ENCODE measurements around the gene MRPL23.

Gene MRPL23

DNA sequence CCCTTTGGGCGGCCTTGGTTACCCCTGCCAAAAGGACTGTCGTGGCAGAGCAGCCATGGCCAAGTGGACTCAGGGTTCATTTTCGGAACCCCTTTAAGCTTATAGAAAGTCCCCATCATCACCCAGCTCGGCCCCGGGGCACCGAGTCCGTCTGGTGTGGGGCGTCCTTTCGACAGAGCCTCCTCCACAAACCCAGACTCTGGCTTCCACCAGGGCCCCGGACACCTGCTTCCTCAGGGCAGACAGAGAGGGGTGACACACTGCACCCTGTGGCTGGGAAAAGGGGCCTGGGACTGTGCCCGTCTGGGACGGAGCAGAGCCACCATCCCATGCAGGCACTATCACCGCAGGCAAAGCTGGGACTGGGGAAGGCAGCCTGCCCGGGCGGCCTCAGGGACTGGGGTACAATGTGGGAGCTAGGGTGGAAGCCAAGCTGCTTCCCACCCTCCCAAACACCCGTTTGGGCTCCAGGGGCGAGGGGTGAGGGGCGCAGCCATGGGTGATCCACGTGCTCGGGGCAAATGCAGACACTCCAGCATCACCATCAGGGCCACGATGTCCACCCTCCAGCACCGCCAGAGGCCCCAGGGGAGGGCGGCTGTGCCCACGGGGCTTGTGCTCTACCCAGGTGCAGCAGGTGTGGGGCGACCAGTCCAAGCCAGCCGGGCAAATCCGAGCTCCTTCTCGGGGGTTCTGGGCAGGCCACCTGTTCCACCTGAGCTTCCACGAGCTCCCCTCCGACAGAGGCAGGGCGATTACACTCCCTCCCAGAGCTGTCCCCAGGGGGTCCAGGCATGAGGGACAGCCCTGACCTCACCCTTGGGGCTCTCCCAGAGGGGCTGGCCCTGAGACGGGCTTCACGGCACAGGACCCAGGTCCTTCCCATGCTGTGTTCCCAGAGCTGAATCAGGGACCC lies 11.7 kb upstream of the MRPL23 start:
- TF ChIP-seq, protein P1, sequence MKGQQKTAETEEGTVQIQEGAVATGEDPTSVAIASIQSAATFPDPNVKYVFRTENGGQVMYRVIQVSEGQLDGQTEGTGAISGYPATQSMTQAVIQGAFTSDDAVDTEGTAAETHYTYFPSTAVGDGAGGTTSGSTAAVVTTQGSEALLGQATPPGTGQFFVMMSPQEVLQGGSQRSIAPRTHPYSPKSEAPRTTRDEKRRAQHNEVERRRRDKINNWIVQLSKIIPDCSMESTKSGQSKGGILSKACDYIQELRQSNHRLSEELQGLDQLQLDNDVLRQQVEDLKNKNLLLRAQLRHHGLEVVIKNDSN (IDR thresholded peaks at IDR 0.05) = no peak
- TF ChIP-seq EGR1 (IDR thresholded peaks at IDR 0.05) = no peak
- TF ChIP-seq FOXM1 (IDR thresholded peaks at IDR 0.05; ENCODE audit: borderline replicate concordance, low read depth) = no peak
- TF ChIP-seq RAD21 (IDR thresholded peaks at IDR 0.05; ENCODE audit: low read depth) = no peak
- no peak for TF ChIP-seq TEAD4 (IDR thresholded peaks at IDR 0.05)
- no peak for TF ChIP-seq TAF1 (IDR thresholded peaks at IDR 0.05; ENCODE audit: low read depth)
- TF ChIP-seq CEBPB (IDR thresholded peaks at IDR 0.05) = no peak
- TF ChIP-seq YY1 (IDR thresholded peaks at IDR 0.05; ENCODE audit: low read depth) = no peak

DNA sequence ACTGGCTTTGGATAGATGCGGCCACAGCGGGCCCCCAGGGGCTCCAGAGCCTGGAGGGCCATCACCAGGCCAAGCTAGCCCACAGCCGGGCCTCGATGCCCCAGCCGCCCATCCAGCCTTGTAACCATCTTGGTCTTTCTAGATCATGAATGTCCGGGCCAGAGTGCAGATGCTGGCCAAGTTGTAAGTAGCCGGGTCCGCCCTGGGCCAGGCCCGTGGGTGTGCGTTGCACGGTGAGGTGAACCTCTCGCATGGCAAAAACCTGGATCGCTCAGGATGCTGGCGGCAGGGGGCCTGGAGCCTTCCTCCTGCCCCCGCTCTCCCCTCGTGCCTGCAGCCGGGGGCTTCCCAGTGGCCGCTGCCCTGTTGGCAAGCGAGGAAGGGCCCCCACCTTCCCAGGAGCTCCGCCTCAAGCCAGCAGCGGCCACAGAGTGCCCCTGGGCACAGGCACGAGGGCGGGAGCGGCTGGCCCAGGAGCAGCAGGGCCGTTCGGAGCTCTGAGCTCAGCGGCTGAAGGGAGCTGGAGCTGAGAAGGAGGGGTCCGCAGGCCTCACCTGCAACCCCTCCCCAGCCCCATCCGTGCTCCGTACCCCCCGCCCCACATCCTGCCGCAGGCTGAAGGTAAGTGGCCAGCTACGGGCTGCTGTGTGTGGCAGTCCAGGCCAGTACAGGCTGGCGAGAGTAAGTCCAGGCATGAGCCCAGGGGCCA lies 10.9 kb upstream of the MRPL23 start:
- TF ChIP-seq TCF12 (IDR thresholded peaks at IDR 0.05; ENCODE audit: low read depth) (no peak), NFIC (IDR thresholded peaks at IDR 0.05) (no peak), TEAD4 (IDR thresholded peaks at IDR 0.05) (no peak), YY1 (IDR thresholded peaks at IDR 0.05; ENCODE audit: low read depth) (no peak), ZBTB7A (IDR thresholded peaks at IDR 0.05; ENCODE audit: low read depth) (no peak), EP300 (IDR thresholded peaks at IDR 0.05; ENCODE audit: borderline replicate concordance) (no peak), FOXM1 (IDR thresholded peaks at IDR 0.05; ENCODE audit: borderline replicate concordance, low read depth) (no peak), CREB1 (IDR thresholded peaks at IDR 0.05; ENCODE audit: low read depth) (no peak), RAD21 (IDR thresholded peaks at IDR 0.05; ENCODE audit: low read depth) (no peak)
- TF ChIP-seq, protein P1 (IDR thresholded peaks at IDR 0.05) = no peak
- TF ChIP-seq, protein P2, sequence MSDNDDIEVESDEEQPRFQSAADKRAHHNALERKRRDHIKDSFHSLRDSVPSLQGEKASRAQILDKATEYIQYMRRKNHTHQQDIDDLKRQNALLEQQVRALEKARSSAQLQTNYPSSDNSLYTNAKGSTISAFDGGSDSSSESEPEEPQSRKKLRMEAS (IDR thresholded peaks at IDR 0.05) = no peak

DNA sequence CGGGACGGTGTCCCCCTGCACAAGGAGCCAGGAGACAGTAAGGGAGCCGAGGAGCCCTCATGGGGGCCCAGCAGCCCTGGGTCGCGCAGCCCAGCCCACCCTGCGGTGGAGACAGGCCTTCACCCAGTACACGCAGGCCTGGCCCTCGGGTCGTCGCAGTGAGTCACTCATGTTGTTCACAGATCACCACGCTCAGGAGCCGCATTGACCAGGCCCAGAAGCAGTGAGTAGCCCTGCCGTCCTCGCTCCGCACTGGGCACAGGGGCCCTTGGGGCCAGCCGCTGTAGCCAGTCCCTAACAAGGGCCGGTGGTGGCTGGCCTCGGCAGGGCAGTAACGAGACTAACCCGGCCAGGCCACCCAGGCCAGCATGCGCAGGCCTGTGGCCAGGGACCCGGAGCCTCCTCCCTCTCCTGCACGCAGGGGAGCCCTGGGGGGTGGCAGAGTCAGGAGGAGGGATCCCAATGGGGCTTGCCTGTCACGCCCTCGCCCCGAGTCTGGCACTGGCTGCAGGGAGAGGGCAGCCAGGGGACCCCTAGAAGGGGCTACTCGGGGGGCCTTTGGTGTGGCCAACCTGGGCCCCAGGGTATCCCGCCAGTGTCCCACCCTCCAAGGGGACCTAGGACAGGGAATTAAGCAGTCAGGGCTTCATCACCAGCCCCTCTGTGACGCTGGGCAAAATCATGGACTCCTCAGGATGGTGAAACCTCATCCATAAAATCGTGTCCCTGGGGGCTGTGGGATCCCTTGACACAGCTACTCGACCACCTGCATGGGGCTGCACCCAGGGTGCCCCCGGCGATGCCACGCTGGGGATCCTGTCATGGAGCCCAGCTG lies 10.1 kb upstream of the MRPL23 start:
- TF ChIP-seq, protein P1 (IDR thresholded peaks at IDR 0.05) = no peak
- no peak for TF ChIP-seq NFIC (IDR thresholded peaks at IDR 0.05)

DNA sequence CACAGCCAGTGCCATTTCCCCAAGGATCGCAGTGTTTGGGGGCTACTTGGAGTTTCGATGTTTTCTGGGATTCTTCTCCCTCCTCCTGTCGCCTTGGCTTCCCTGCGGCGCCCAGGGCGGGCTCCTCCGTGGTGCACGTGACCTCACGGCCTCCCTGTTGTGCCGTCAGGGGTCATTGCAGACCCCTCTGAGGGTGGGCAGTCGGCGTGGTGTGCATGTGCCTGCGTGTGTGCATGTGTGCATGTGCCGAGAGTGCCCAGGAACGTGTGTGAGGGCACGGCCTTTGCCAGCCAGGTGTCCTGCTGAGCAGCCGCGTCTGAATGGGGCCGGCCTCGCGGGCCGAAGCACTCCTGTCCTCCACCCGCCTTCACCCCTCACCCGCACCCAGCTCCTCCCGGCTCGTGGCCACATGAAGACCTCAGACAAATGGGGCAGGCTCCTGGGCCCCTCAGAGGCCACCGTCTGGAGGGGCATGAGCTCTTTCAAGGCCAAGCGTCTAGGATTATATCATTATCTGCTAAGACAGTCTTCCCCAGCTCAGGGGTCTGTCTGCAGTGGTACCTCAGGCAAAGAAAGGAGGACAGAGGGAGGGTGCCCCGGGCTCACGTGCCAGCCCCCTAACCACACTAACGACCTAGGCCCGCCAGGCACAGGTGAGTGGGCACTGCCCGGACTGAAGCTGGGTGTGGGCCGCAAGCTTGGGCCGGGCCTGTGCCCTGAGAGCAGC lies 9.4 kb upstream of the MRPL23 start:
- TF ChIP-seq NFIC (IDR thresholded peaks at IDR 0.05) (no peak), CEBPB (IDR thresholded peaks at IDR 0.05) (no peak), TCF12 (IDR thresholded peaks at IDR 0.05; ENCODE audit: low read depth) (no peak)
- TF ChIP-seq, protein P3, sequence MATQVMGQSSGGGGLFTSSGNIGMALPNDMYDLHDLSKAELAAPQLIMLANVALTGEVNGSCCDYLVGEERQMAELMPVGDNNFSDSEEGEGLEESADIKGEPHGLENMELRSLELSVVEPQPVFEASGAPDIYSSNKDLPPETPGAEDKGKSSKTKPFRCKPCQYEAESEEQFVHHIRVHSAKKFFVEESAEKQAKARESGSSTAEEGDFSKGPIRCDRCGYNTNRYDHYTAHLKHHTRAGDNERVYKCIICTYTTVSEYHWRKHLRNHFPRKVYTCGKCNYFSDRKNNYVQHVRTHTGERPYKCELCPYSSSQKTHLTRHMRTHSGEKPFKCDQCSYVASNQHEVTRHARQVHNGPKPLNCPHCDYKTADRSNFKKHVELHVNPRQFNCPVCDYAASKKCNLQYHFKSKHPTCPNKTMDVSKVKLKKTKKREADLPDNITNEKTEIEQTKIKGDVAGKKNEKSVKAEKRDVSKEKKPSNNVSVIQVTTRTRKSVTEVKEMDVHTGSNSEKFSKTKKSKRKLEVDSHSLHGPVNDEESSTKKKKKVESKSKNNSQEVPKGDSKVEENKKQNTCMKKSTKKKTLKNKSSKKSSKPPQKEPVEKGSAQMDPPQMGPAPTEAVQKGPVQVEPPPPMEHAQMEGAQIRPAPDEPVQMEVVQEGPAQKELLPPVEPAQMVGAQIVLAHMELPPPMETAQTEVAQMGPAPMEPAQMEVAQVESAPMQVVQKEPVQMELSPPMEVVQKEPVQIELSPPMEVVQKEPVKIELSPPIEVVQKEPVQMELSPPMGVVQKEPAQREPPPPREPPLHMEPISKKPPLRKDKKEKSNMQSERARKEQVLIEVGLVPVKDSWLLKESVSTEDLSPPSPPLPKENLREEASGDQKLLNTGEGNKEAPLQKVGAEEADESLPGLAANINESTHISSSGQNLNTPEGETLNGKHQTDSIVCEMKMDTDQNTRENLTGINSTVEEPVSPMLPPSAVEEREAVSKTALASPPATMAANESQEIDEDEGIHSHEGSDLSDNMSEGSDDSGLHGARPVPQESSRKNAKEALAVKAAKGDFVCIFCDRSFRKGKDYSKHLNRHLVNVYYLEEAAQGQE (IDR thresholded peaks at IDR 0.05; ENCODE audit: low read depth) = no peak

DNA sequence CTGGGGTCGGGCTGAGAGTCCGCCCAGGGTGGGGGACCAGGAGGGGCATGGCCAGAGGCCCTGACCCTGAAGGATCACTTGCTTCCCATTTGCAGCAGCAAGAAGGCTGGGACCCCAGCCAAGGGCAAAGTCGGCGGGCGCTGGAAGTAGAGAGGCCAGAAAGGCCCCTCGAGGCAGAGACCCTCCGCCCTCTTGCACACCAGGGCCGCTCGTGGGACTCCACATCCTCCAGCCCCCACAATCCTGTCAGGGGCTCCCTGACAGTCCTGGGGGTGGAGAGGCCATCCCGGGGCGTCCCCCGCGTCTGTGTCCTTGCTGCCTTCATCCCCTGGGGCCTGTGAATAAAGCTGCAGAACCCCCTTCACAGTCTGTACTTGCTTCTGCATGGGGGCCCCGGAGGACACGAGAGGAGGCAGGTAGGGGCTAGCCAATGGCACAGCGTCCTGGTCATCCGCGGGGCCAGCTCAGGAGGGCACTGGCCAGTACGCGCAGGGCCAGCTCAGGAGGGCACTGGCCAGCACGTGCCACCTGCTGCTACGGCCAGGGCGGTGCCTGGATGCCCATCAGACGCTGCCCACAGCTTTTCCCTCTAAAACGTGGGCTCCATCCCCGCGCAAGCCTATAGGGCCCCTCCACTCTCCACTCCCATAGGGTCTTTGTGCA lies 8.7 kb upstream of the MRPL23 start:
- no peak for TF ChIP-seq YY1 (IDR thresholded peaks at IDR 0.05; ENCODE audit: low read depth)

DNA sequence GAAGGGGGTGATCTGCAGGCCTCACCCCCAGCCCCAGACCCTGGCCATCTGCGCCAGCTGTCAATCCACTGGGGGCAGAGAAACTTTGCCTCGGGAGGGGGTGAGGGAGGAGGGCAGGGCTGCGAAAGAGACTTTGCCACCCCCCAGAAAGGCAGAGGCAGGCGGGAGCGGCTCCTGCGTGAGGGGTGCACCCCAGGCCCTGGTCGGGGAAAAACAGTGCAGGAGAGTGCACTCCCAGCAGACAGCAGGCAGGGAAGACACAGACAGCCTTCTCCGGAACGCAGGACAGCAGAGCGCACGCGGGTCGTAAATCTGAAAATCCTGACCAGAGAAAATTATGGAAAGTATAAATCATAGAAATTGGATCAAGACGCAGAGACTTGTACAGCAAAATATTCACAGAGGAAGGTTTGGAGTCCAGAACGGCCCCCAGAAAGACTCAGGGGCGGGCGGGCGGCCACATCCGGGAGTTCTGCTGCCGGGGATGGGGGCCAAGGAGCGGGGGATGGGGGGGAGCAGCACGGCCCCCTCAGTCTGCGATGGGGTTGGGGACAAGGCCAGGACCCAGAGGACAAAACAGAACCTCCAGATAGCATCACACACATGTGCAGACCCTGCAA lies 8.0 kb upstream of the MRPL23 start:
- TF ChIP-seq ZBTB7A (IDR thresholded peaks at IDR 0.05; ENCODE audit: low read depth) = no peak
- TF ChIP-seq, protein P3 (IDR thresholded peaks at IDR 0.05; ENCODE audit: low read depth) = no peak
- no peak for TF ChIP-seq CEBPB (IDR thresholded peaks at IDR 0.05)
- TF ChIP-seq EP300 (IDR thresholded peaks at IDR 0.05; ENCODE audit: borderline replicate concordance) = no peak
- no peak for TF ChIP-seq TEAD4 (IDR thresholded peaks at IDR 0.05)
- no peak for TF ChIP-seq NFIC (IDR thresholded peaks at IDR 0.05)
- no peak for TF ChIP-seq FOXM1 (IDR thresholded peaks at IDR 0.05; ENCODE audit: borderline replicate concordance, low read depth)
- TF ChIP-seq, protein P1 (IDR thresholded peaks at IDR 0.05) = no peak
- TF ChIP-seq TCF12 (IDR thresholded peaks at IDR 0.05; ENCODE audit: low read depth) = no peak
- no peak for TF ChIP-seq TAF1 (IDR thresholded peaks at IDR 0.05; ENCODE audit: low read depth)
- TF ChIP-seq CREB1 (IDR thresholded peaks at IDR 0.05; ENCODE audit: low read depth) = no peak
- TF ChIP-seq, protein P2 (IDR thresholded peaks at IDR 0.05) = no peak

Data from Ishikawa (cell line).